Large intestine (tissue), 3 donors: ENCODE results near the gene MST1R. TPM values are rescaled to one million over a fixed set of nuclear protein-coding genes. Genes with fewer than 3 reads are reported as not detected.

Experiments used
- DNase-seq, 2 donors: peaks; one replicate each; pipeline versions ENCODE4 v3.0.0 to v3.0.0-alpha.2; 2013
- H3K27ac ChIP-seq: one replicate; pipeline ENCODE4 v1.5.1; 2013; ENCODE audit warnings: low read length
- H3K27me3 ChIP-seq: 2 replicates; pipeline ENCODE4 v1.6.1; 2013; ENCODE audit warnings: low read length; ENCODE audit not compliant: control insufficient read depth, insufficient read depth
- H3K36me3 ChIP-seq: 2 replicates; pipeline ENCODE4 v1.6.1; 2013; ENCODE audit warnings: low read length; ENCODE audit not compliant: control insufficient read depth, insufficient read depth
- H3K4me1 ChIP-seq: one replicate; pipeline ENCODE4 v1.6.1; 2013; ENCODE audit warnings: low read length; ENCODE audit not compliant: control insufficient read depth, insufficient read depth
- H3K4me3 ChIP-seq: one replicate; pipeline ENCODE4 v1.5.1; 2013; ENCODE audit warnings: low read length
- H3K9me3 ChIP-seq: one replicate; pipeline ENCODE4 v1.6.1; 2013; ENCODE audit warnings: mild to moderate bottlenecking, low read depth, low read length, moderate library complexity; ENCODE audit not compliant: control insufficient read depth
- WGBS: methylation state at CpG from one replicate; pipeline ENCODE4 v1.1.5; 2013; ENCODE audit warnings: low lambda C conversion rate; ENCODE audit not compliant: insufficient coverage; 5-methylcytosine and 5-hydroxymethylcytosine counted together
- polyA plus RNA-seq: library from polyadenylated mRNA; unstranded; fragments of 120-200 nt; gene quantifications from one replicate; pipeline ENCODE4 v1.2.1, GENCODE V29; 2013

The MST1R gene
- polyA plus RNA-seq, 1 donor, result 49.8 TPM

DNA sequence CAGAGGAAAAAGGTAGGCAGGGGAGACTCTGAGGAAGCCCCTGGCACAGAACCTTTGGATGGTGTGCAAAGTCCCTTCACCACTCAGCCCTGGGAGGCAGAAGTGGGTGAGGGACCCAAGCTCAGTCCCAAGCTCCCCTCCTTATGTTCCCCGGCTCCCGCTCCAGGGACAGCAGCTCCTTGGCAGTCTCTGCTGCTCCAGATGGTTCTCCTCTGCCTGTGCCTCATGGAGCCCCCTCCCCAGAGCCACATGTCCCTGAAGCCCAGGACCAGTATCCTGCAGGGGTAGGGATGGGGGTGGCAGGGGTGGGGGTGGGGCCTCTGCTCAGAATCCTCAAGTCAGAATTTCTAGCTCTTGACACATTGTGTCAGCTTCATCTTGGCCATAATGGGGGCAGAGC lies 26.0 kb downstream of the MST1R start:
- no CpG with 5 or more reads among the region's 2 CpGs for WGBS
- Histone ChIP-seq H3K36me3 (no peaks in the 10 kb centered on the region), H3K4me1 (peaks cover 55% of the 10 kb centered on the region), H3K27ac (no peak overlapping the region), H3K9me3 (no peaks in the 10 kb centered on the region), H3K4me3 (no peak overlapping the region), H3K27me3 (no peaks in the 10 kb centered on the region)
- DNase-seq, result no peak

DNA sequence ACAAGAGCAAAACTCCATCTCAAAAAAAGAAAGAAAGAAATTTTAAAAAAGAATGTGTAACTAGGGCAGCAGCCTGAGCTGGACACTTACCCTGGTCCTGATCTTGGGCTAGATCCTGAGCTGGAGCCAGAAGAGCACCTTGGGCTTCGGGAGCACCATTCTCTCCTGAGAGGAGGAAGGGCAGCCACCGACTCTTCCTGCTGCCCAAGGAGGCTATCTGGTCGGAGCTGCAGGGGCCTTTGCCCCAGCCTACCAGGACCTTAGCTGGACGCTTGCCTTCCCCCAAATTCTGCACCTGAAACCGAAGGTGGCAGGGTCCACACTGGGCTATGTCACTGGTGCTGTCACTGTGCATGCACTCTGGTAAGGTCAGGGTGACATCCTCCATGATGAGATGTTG lies 27.1 kb downstream of the MST1R start:
- no CpG with 5 or more reads among the region's 5 CpGs for WGBS
- Histone ChIP-seq H3K27me3 (no peaks in the 10 kb centered on the region), H3K4me1 (peaks cover 55% of the 10 kb centered on the region), H3K4me3 (no peak overlapping the region), H3K36me3 (no peaks in the 10 kb centered on the region), H3K27ac (no peak overlapping the region), H3K9me3 (no peaks in the 10 kb centered on the region)
- no peak for DNase-seq

DNA sequence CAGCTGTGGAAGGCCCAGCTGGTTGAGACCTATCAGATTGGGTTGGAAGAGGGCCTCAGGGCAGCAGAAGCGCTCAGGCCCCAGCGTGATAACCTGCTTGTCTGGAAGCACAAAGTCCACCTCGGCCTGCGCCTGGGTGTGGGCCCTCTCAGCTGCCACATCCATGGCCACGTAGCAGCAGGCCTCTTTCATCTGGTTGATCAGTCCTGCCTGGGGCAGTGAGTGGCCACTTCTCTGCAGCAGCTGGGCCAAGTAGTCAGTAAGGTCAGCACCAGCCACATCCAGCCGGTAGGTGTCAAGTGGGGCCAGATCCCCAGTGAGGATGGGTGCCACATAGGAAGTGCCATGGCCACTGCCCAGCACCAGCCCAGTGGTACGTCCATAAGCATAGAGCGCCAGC lies 30.1 kb downstream of the MST1R start:
- WGBS, result no CpG with 5 or more reads among the region's 8 CpGs
- Histone ChIP-seq H3K9me3 (no peaks in the 10 kb centered on the region), H3K36me3 (no peaks in the 10 kb centered on the region), H3K27me3 (peaks cover 14% of the 10 kb centered on the region), H3K4me1 (peaks cover 51% of the 10 kb centered on the region), H3K27ac (peak overlapping the region; percentile 90), H3K4me3 (no peak overlapping the region)
- DNase-seq, result peak; percentile 91 to 96

DNA sequence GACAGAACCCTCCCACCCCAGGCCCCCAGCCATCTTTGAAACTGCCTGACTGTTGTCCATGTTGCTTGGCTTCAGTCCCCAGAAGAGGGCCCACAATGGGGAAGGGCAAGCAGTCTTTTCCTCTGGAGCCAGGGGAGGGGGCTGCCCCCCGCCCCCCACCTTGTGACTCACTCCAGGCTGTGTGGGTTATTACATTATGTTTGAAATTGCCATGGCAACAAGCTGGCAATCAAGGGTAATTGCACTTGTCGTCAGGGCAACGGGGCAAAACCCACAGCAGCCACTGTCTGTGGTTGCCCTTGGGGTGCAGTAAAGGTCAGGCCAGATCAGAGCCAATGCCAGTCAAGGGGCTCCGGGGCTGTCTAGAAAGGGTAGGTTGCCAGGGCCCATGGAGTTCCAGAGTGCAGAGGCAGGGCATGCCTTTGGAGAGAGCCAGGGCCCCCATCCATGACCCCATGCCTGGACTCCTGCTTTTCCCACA lies 30.8 kb downstream of the MST1R start:
- Histone ChIP-seq H3K36me3 (no peaks in the 10 kb centered on the region), H3K9me3 (no peaks in the 10 kb centered on the region), H3K4me1 (peaks cover 56% of the 10 kb centered on the region), H3K27ac (peak overlapping the region; percentile 90), H3K4me3 (no peak overlapping the region), H3K27me3 (peaks cover 20% of the 10 kb centered on the region)
- DNase-seq, result peak; percentile 82 to 94
- WGBS, result no CpG with 5 or more reads among the region's 4 CpGs

DNA sequence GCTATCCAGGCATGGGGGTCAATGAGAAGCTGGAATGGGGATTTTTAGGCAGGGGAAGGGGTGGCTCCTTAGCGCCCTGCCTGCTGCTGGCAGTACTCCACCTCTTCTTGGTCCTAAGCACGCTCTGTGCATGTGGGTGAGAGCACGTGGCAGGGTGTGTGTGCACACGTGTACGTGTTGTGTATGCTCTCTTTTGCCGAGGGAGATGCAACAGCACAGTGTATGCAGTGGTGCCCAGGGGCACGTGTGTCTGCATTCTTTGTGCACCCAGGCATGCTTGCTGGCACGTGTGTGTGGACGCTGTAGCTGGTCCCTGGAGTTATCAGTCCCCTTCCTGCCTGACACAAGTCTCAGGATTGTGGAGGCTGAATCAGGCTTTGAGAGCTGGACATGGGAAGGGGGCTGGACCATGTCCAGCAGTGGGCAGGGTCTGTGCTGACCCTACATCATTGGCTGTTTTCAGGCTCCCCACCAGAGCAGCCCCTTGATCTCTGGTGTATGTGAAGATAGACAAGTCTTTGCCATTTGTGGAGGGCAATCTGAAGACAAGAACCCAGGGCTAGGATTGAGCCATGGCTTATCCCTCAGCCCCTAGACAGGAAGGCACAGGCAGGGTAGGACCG lies 32.0 kb downstream of the MST1R start:
- no peak for DNase-seq
- Histone ChIP-seq H3K27me3 (peaks cover 20% of the 10 kb centered on the region), H3K9me3 (no peaks in the 10 kb centered on the region), H3K4me1 (peaks cover 51% of the 10 kb centered on the region), H3K4me3 (no peak overlapping the region), H3K27ac (peak overlapping the region; percentile 90), H3K36me3 (no peaks in the 10 kb centered on the region)
- WGBS, result no CpG with 5 or more reads among the region's 10 CpGs

DNA sequence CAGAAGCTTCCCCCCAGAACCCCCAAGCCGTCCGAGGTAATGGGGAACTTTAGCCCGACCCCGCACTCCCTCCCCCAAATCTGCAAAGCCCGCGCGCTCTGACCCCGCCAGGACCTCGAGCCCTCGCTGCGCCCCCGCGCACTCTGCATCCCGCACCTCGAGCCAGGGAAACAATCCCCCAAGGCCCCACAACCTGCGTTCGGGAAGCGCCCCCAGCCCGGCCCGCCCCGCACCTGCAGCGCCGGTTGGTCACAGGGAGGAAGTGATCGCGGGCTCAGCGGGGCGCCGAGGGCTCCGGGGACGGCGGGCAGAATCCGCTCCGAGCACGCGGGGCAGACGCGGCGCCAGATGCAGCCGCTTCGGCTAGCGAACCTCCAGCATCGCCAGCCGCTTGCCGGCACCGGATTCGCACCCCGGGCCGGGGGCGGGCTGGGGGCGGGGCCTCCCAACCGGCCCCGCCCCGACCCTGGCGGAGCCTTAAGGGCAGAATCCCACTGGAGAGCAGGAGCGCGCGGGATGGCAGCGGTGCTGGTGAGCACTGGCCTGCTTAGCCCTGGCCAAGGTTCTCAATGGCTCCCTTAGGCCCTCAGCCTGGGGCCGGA lies 34.0 kb downstream of the MST1R start, which contains the start of gene CAMKV:
TSS of gene CAMKV (minus strand) at position 382 of the 602 bp plus-strand sequence. CDS start 7,518 bp downstream, outside the sequence.
- H3K4me1 ChIP-seq, result peaks cover 45% of the 10 kb centered on the region
- H3K27me3 ChIP-seq, result peaks cover 20% of the 10 kb centered on the region
- H3K36me3 ChIP-seq, result no peaks in the 10 kb centered on the region
- no CpG with 5 or more reads among the region's 59 CpGs for WGBS
- no peak within 1 kb of the TSS for H3K27ac ChIP-seq
- H3K9me3 ChIP-seq, result no peaks in the 10 kb centered on the region
- peak in 1 of 2 donors; percentile 53 for DNase-seq
- peak within 1 kb of the TSS; percentile 53 for H3K4me3 ChIP-seq

DNA sequence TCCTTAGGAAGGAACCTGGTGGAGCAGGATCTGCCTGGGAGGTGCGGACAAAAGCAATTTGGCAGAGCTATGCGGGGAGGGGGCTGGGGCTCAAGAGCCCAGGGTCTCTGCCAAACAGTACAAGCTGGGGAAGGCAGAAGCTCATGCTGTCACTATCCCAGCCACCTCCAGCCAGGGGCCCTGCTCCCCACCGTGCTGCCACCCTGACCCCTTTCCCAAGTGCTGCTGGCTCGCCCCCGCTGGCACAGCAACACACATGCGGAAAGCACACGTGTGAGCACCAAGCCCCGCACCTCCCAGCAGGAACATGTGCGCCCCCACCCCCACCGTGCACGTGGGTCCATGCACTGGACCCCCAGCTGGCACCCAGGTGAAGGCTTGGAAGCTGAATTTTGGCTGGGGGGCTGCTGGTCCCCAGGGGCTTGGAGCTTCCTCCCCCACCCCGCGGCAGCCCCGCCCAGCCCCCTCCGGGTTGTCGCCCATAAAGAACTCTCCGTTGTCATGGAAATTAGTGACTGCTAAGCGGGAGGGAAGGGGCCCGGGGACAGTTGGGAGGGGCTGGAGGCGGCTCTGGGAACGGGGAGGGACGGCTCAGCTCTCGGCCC lies 34.7 kb downstream of the MST1R start:
- Histone ChIP-seq H3K27ac (no peak overlapping the region), H3K4me1 (peaks cover 39% of the 10 kb centered on the region), H3K27me3 (peaks cover 20% of the 10 kb centered on the region), H3K9me3 (no peaks in the 10 kb centered on the region), H3K4me3 (peak overlapping the region; percentile 53), H3K36me3 (no peaks in the 10 kb centered on the region)
- no peak for DNase-seq
- no CpG with 5 or more reads among the region's 23 CpGs for WGBS

DNA sequence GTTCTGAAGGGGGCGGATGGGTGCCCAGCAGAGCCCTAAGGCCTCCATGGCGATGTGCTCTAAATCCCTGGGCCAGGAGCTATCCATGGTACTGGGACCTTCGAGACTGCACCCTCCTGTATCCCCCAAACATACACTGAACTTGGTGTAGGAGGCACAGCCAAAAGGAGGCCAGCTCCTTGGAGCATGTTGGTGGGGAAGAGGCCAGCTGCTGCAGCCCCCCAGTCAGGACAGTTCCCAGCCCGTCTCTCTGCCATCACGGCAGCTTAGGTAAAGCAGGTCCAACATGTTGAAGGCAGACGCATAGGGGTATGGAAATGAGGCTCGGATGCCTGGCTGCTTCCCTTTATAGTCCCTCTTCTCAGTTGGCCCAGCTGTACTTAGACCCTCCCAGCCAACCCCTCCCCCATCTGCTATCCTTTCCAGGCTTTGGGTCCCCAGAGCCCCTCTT lies 35.8 kb downstream of the MST1R start:
- peaks cover 20% of the 10 kb centered on the region for H3K27me3 ChIP-seq

DNA sequence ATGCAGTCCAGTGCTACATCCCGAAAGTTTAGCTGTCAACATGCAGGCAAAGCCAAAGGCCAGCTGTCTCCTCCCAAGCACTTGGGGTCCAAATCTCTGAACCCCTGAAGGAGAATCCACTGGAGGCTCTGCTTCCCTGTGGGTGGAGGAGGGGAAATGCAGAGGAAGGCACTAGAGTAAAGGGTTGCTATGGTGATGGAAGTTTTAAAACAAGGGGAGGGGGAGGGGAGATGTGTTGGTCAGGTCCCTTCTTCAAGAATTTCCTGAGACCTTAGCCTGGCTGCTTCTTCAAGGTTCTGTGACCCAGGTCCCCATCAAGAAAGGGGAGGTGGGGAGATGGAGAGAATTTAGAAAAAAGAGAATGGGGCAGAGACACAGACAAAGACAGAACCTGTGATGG lies 36.3 kb downstream of the MST1R start:
- no CpG with 5 or more reads among the region's 1 CpG for WGBS
- DNase-seq, result no peak
- no peaks in the 10 kb centered on the region for H3K36me3 ChIP-seq
- H3K4me3 ChIP-seq, result no peak overlapping the region
- no peak overlapping the region for H3K27ac ChIP-seq
- H3K4me1 ChIP-seq, result peaks cover 24% of the 10 kb centered on the region
- no peaks in the 10 kb centered on the region for H3K9me3 ChIP-seq
- H3K27me3 ChIP-seq, result peaks cover 20% of the 10 kb centered on the region

More for the DNA sequence above, 35.8 kb downstream of the MST1R start:
- Histone ChIP-seq H3K9me3 (no peaks in the 10 kb centered on the region), H3K27ac (no peak overlapping the region), H3K4me1 (peaks cover 29% of the 10 kb centered on the region), H3K36me3 (no peaks in the 10 kb centered on the region), H3K4me3 (no peak overlapping the region)
- WGBS, result 33% methylated on average over 1 of the region's 7 CpGs
- peak in 1 of 2 donors; percentile 41 for DNase-seq

DNA sequence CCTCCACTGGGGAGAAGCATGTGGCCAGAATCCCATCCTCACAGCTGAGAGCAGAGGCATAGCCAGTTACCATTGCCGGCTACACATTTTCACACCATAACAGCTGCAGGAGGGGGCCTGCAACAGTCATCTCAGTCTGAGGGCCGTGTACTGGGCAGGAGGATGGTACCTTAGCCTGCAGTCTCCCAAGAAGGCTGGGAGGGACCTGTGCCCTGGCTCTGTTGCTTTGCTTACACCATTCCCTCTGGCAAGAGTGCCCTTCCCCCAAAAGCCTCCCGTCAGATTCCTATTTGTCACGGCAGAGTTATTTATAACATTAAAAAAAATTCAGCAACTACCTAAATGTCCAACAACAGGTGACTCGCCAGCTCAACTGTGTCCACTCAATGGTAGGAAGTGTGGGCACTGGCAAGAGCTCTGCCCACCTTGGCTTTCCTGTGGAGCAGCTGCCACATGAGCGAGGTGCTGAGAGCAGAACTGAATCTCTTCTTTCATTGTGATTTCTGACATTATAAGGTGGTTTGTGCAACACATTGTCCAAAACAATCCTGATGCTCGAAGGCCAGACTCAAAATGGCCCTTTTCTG lies 38.4 kb downstream of the MST1R start:
- Histone ChIP-seq H3K27me3 (peaks cover 20% of the 10 kb centered on the region), H3K4me1 (peaks cover 14% of the 10 kb centered on the region), H3K4me3 (no peak overlapping the region), H3K9me3 (no peaks in the 10 kb centered on the region), H3K27ac (no peak overlapping the region), H3K36me3 (no peaks in the 10 kb centered on the region)
- no CpG with 5 or more reads among the region's 7 CpGs for WGBS
- DNase-seq, result no peak
